HepG2 (cell line): ENCODE data around the gene ECSIT. TPM values are rescaled to one million over a fixed set of nuclear protein-coding genes. Genes with fewer than 3 reads are reported as not detected.

Experiments used
- ATAC-seq: fragments of 200-7000 bp; cut with Tn5 transposase; 3 replicates; pipeline ENCODE4 v1.9.1; 2020; ENCODE audit warnings: mild to moderate bottlenecking, moderate library complexity
- BruUV-seq: library from RNA; stranded (reverse); fragments of 400-500 nt; replicated peaks from 2 replicates; lab custom pipeline; 2021; lab: Mats Ljungman, UMichigan
- CTCF ChIA-PET: fragments of 300-600 bp; formaldehyde crosslinking; extraction: SDS; loops from one replicate; lab custom pipeline; 2021; ENCODE audit warnings: low total read pairs, inconsistent platforms, low intra/inter-chr PET ratio; lab: Yijun Ruan, JAX
- POLR2A ChIA-PET: fragments of 350-600 bp; sonication (Branson Sonifier 250); formaldehyde crosslinking; loops from one replicate; lab custom pipeline; 2020; ENCODE audit warnings: antibody characterized with exemption, inconsistent platforms; lab: Yijun Ruan, JAX
- DNase-seq: peaks from one replicate; pipeline ENCODE4 v3.0.0-alpha.2; 2015; ENCODE audit warnings: low spot score
- FAIRE-seq: peaks from 3 replicates; lab custom pipeline; 2011; peaks lifted over from hg19 to GRCh38; lab: Jason Lieb, UNC
- H2AFZ ChIP-seq: one replicate; pipeline ENCODE4 v1.6.1; 2011; ENCODE audit warnings: low read length, inconsistent platforms
- H3K27ac ChIP-seq: fragments of 300-600 bp; 3 replicates; pipeline ENCODE4 v1.8.0; 2011; ENCODE audit warnings: mixed run types, mild to moderate bottlenecking, mixed read lengths, low read length, inconsistent platforms; ENCODE audit not compliant: insufficient read depth; ENCODE audit errors: extremely low read length
- H3K27me3 ChIP-seq, 2 experiments: fragments of 200-600 bp in 1 of 2; 2 replicates in 1 of 2; 3 replicates in 1 of 2; pipeline versions ENCODE4 v1.6.0 to v1.8.0; 2011; ENCODE audit warnings: low read length in 2 of 2, mild to moderate bottlenecking in 2 of 2, moderate library complexity in 2 of 2, inconsistent platforms in 1 of 2; ENCODE audit not compliant: insufficient read depth in 2 of 2, control insufficient read depth in 1 of 2
- H3K36me3 ChIP-seq, 2 experiments: fragments of 200-600 bp in 1 of 2; replicated peaks in 1 of 2; 2 replicates in 1 of 2; 3 replicates in 1 of 2; pipeline versions ENCODE4 v1.5.1 to v1.8.0; 2011; ENCODE audit warnings: low read length in 2 of 2, inconsistent platforms in 1 of 2; ENCODE audit not compliant: insufficient read depth in 2 of 2, control insufficient read depth in 1 of 2
- H3K4me1 ChIP-seq: 2 replicates; pipeline ENCODE4 v1.5.1; 2012; ENCODE audit warnings: low read length, inconsistent platforms; ENCODE audit not compliant: insufficient read depth
- H3K4me2 ChIP-seq: 2 replicates; pipeline ENCODE4 v1.6.0; 2011; ENCODE audit warnings: low read depth, low read length, inconsistent platforms
- H3K4me3 ChIP-seq, 3 experiments: fragments of 200-600 bp in 1 of 3; sonication (generic), shearing (Covaris generic) in 1 of 3; replicated peaks in 1 of 3; 2 replicates each; pipeline ENCODE4 v1.5.1; 2011 to 2016; ENCODE audit warnings: low read length in 3 of 3, inconsistent platforms in 2 of 3, low read depth in 2 of 3, mild to moderate bottlenecking in 2 of 3, control low read depth in 1 of 3, mixed read lengths in 1 of 3; ENCODE audit not compliant: insufficient read depth in 1 of 3
- H3K79me2 ChIP-seq: one replicate; pipeline ENCODE4 v1.6.1; 2011; ENCODE audit warnings: low read length, inconsistent platforms; ENCODE audit not compliant: insufficient read depth
- H3K9ac ChIP-seq: 2 replicates; pipeline ENCODE4 v1.6.0; 2011; ENCODE audit warnings: mild to moderate bottlenecking, low read depth, low read length, inconsistent platforms; ENCODE audit not compliant: insufficient read depth
- H3K9me3 ChIP-seq: 2 replicates; pipeline ENCODE4 v1.5.1; 2012; ENCODE audit warnings: mild to moderate bottlenecking, low read length
- H4K20me1 ChIP-seq: 2 replicates; pipeline ENCODE4 v1.6.0; 2011; ENCODE audit warnings: inconsistent platforms, mild to moderate bottlenecking, low read length, moderate library complexity; ENCODE audit not compliant: insufficient read depth
- CBX5 ChIP-seq: sonication (generic); formaldehyde crosslinking; IDR thresholded peaks from 2 replicates; pipeline ENCODE4 v1.4.0; 2020; ENCODE audit warnings: missing genetic modification reagents, borderline replicate concordance
- GABPB1 ChIP-seq: IDR thresholded peaks from 2 replicates; pipeline ENCODE4 v1.6.1; 2016; ENCODE audit warnings: mild to moderate bottlenecking, missing genetic modification reagents, moderate library complexity, missing compliant biosample characterization
- GLI4 ChIP-seq: sonication (generic); formaldehyde crosslinking; IDR thresholded peaks from 2 replicates; pipeline ENCODE4 v1.5.1; 2020; ENCODE audit warnings: missing genetic modification reagents, mild to moderate bottlenecking, moderate library complexity, borderline replicate concordance
- KLF12 ChIP-seq: sonication (generic); formaldehyde crosslinking; IDR thresholded peaks from 2 replicates; pipeline ENCODE4 v1.4.0; 2020; ENCODE audit warnings: missing genetic modification reagents, borderline replicate concordance
- PAWR ChIP-seq: sonication (generic); formaldehyde crosslinking; IDR thresholded peaks from 2 replicates; pipeline ENCODE4 v1.4.0; 2020; ENCODE audit warnings: missing genetic modification reagents, mild to moderate bottlenecking, borderline replicate concordance
- POLR2AphosphoS2 ChIP-seq: IDR thresholded peaks from 2 replicates; pipeline ENCODE4 v1.6.1; 2011; ENCODE audit warnings: low read depth, low read length, improper control_type of control experiment
- RBFOX2 ChIP-seq: fragments of 200-400 bp; formaldehyde crosslinking; IDR thresholded peaks from 2 replicates; pipeline ENCODE4 v1.6.1; 2017; ENCODE audit warnings: low read depth, mild to moderate bottlenecking, low read length
- RELA ChIP-seq: sonication (generic); formaldehyde crosslinking; IDR thresholded peaks from 2 replicates; pipeline ENCODE4 v1.4.0; 2020; ENCODE audit warnings: missing genetic modification reagents
- ZBTB7B ChIP-seq: sonication (generic); formaldehyde crosslinking; IDR thresholded peaks from 2 replicates; pipeline ENCODE4 v1.4.0; 2020; ENCODE audit warnings: missing genetic modification reagents
- ZFYVE20 ChIP-seq: sonication (generic); formaldehyde crosslinking; IDR thresholded peaks from 2 replicates; pipeline ENCODE4 v1.8.0; 2023; ENCODE audit warnings: low read depth, mild to moderate bottlenecking, moderate library complexity, missing genetic modification reagents, borderline replicate concordance
- ZMYM3 ChIP-seq: sonication (generic); formaldehyde crosslinking; IDR thresholded peaks from 2 replicates; pipeline ENCODE4 v1.5.1; 2020; ENCODE audit warnings: mild to moderate bottlenecking, missing genetic modification reagents
- ZNF10 ChIP-seq: sonication (generic); formaldehyde crosslinking; IDR thresholded peaks from 2 replicates; pipeline ENCODE4 v1.4.0; 2020; ENCODE audit warnings: mild to moderate bottlenecking, low read depth, missing genetic modification reagents, borderline replicate concordance
- ZNF224 ChIP-seq: sonication (generic); formaldehyde crosslinking; IDR thresholded peaks from 2 replicates; pipeline ENCODE4 v1.5.0; 2020; ENCODE audit warnings: mild to moderate bottlenecking, missing genetic modification reagents
- ZNF235 ChIP-seq: sonication (generic); formaldehyde crosslinking; IDR thresholded peaks from 2 replicates; pipeline ENCODE4 v1.8.1; 2023; ENCODE audit warnings: mild to moderate bottlenecking, missing genetic modification reagents, borderline replicate concordance
- ZNF629 ChIP-seq: sonication (generic); formaldehyde crosslinking; conservative IDR thresholded peaks from 2 replicates; pipeline ENCODE4 v1.5.0; 2020; ENCODE audit warnings: missing genetic modification reagents
- ZUFSP ChIP-seq: sonication (generic); formaldehyde crosslinking; IDR thresholded peaks from 2 replicates; pipeline ENCODE4 v1.9.0; 2021; ENCODE audit warnings: missing genetic modification reagents, mild to moderate bottlenecking, borderline replicate concordance
- WGBS: methylation state at CpG from one replicate; pipeline ENCODE4 v1.1.6; 2017; ENCODE audit warnings: low lambda C conversion rate; 5-methylcytosine and 5-hydroxymethylcytosine counted together
- in situ Hi-C: cut with HindIII; loops from 2 replicates; pipeline ENCODE4 v1.10.0; 2017; ENCODE audit warnings: low pct_unique_long_range_greater_than_20kb; ENCODE audit not compliant: extremely low pct_ligation_motif_present
- intact Hi-C: fragments of 100-400 bp; cut with micrococcal nuclease; formaldehyde crosslinking; loops from one replicate; pipeline ENCODE4 v1.10.0; 2022; ENCODE audit not compliant: unreplicated experiment
- polyA plus RNA-seq, 8 experiments: library from polyadenylated mRNA; depleted of rRNA in 3 of 8; stranded (reverse) in 7 of 8; unstranded in 1 of 8; fragments of >200 nt; fragmentation: Illumina TruSeq in 4 of 8; extraction: Trizol in 4 of 8; gene quantifications; 2 replicates each; pipeline versions ENCODE4 v1.2.1 to v1.2.3, GENCODE V29; 2011 to 2016; ENCODE audit warnings: low read depth in 4 of 8, missing spikeins in 1 of 8, mixed read lengths in 1 of 8; ENCODE audit not compliant: insufficient read depth in 1 of 8
- total RNA-seq, 5 experiments: library from RNA; depleted of rRNA; stranded (reverse); fragments of >200 nt; fragmentation: Illumina TruSeq; extraction: Trizol; gene quantifications; 2 replicates each; pipeline ENCODE4 v1.2.3, GENCODE V29; 2016; ENCODE audit warnings: low read depth in 1 of 5
- TF ChIP-seq, protein P1 (sequence below): sonication (generic); formaldehyde crosslinking; IDR thresholded peaks from 2 replicates; pipeline ENCODE4 v1.9.0; 2021; ENCODE audit warnings: missing genetic modification reagents, borderline replicate concordance

The ECSIT gene
- total and polyA plus RNA-seq, 2 of the 13 experiments (the other 11 are each of a cell fraction or from before 2014, with no cell fraction given): 36.4 to 62.3 TPM

DNA sequence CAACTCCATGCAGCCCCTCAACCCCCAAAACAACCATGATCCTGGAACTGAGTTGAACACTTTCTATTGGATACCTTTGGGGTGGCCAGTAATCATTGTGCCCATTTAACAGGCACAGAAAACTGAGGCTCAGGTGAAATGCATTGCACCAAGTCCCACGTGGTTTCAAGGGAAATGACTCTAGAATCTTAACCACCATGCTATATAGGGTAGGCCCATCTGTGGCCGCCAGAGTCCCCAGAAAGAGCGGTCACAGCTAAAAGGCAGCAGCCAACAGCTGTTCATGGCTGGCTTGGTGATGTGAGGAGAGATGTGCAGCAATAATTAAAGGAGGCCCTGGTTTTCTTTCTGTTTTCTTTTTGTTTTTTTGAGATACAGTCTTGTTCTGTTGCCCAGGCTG, 12.3 kb upstream of the ECSIT start:
- no TSS peak for BruUV-seq
- in situ Hi-C loops (no loop called here), intact Hi-C loops (no loop called here)
- Histone ChIP-seq H3K79me2 (no peaks in the 10 kb centered on the region), H3K4me2 (no peak overlapping the region), H3K36me3 (no peaks in the 10 kb centered on the region), H3K9ac (no peak overlapping the region), H3K27ac (no peak overlapping the region), H4K20me1 (no peaks in the 10 kb centered on the region), H2AFZ (no peak overlapping the region), H3K4me1 (peaks cover 18% of the 10 kb centered on the region), H3K4me3 (no peak overlapping the region), H3K27me3 (peaks cover 0 to 4% of the 10 kb centered on the region in 2 experiments; a peak in 1 of 5 replicates), H3K9me3 (no peaks in the 10 kb centered on the region)
- no peak for ATAC-seq
- ChIA-PET CTCF (no interaction called here), POLR2A (no interaction called here)
- no peak for FAIRE-seq
- TF ChIP-seq POLR2AphosphoS2 (no peak), ZNF629 (peak; percentile 89), PAWR (CRISPR knock-in tag) (no peak), ZNF235 (CRISPR knock-in tag) (no peak), GLI4 (CRISPR knock-in tag) (no peak), RBFOX2 (no peak), CBX5 (CRISPR knock-in tag) (no peak), ZBTB7B (CRISPR knock-in tag) (no peak), ZNF224 (CRISPR knock-in tag) (no peak), ZMYM3 (CRISPR knock-in tag) (peak; percentile 48; the same call in 1 of the 2 replicates), ZFYVE20 (CRISPR knock-in tag) (no peak), ZNF10 (no peak), RELA (CRISPR knock-in tag) (no peak), ZUFSP (CRISPR knock-in tag) (no peak), KLF12 (CRISPR knock-in tag) (no peak), GABPB1 (CRISPR knock-in tag) (no peak)
- TF ChIP-seq, protein P1, sequence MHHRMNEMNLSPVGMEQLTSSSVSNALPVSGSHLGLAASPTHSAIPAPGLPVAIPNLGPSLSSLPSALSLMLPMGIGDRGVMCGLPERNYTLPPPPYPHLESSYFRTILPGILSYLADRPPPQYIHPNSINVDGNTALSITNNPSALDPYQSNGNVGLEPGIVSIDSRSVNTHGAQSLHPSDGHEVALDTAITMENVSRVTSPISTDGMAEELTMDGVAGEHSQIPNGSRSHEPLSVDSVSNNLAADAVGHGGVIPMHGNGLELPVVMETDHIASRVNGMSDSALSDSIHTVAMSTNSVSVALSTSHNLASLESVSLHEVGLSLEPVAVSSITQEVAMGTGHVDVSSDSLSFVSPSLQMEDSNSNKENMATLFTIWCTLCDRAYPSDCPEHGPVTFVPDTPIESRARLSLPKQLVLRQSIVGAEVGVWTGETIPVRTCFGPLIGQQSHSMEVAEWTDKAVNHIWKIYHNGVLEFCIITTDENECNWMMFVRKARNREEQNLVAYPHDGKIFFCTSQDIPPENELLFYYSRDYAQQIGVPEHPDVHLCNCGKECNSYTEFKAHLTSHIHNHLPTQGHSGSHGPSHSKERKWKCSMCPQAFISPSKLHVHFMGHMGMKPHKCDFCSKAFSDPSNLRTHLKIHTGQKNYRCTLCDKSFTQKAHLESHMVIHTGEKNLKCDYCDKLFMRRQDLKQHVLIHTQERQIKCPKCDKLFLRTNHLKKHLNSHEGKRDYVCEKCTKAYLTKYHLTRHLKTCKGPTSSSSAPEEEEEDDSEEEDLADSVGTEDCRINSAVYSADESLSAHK (CRISPR knock-in tag): no peak
- WGBS: 51% methylated on average over 3 of the region's 3 CpGs
- no peak for DNase-seq
